T-cell (primary cell): ENCODE data around the gene CMBL. TPM values are rescaled to one million over a fixed set of nuclear protein-coding genes. Genes with fewer than 3 reads are reported as not detected.
"Not testable (repeated sequence)": the region's sequence is repeated elsewhere in the genome, so short reads cannot be mapped to it uniquely, and the experiment has no call there.

Experiments
- ATAC-seq, 4 experiments: fragments of 200-7000 bp in 3 of 4; fragments of 150-1000 bp in 1 of 4; cut with Tn5 transposase; replicated peaks in 1 of 4; 1 replicate in 3 of 4; 2 replicates in 1 of 4; pipeline ENCODE4 v1.10.0; 2021; ENCODE audit warnings: moderate library complexity in 3 of 4, mild to moderate bottlenecking in 2 of 4, moderate number of reproducible peaks in 1 of 4
- CTCF ChIA-PET, 2 donors: fragments of 300-600 bp; sonication (Branson Sonifier 250); formaldehyde crosslinking; loops; one replicate each; lab custom pipeline; 2022; ENCODE audit warnings: antibody characterized with exemption in 2 of 2; lab: Charles Lee
- POLR2A ChIA-PET, 2 donors: fragments of 300-600 bp; sonication (Branson Sonifier 250); formaldehyde crosslinking; loops; one replicate each; lab custom pipeline; 2022; ENCODE audit warnings: antibody characterized with exemption in 2 of 2; lab: Charles Lee
- DNase-seq, 35 experiments: peaks; one replicate each; pipeline versions ENCODE4 v3.0.0 to v3.0.0-alpha.2; 2013 to 2023
- H3K27ac ChIP-seq: one replicate; pipeline ENCODE4 v1.5.1; 2013; ENCODE audit warnings: low read length
- H3K27me3 ChIP-seq, 2 experiments: replicated peaks in 1 of 2; 1 replicate in 1 of 2; 2 replicates in 1 of 2; pipeline versions ENCODE4 v1.6.1 to v1.7.0; 2013; ENCODE audit warnings: low read length in 1 of 2, mixed read lengths in 1 of 2; ENCODE audit not compliant: control insufficient read depth in 2 of 2, insufficient read depth in 2 of 2; ENCODE audit errors: extremely low read depth in 1 of 2
- H3K36me3 ChIP-seq, 2 donors: 1 replicate in 1 of 2; 2 replicates in 1 of 2; pipeline versions ENCODE4 v1.6.1 to v1.7.0; 2013; ENCODE audit warnings: low read length in 1 of 2; ENCODE audit not compliant: control insufficient read depth in 2 of 2, insufficient read depth in 1 of 2; ENCODE audit errors: extremely low read depth in 1 of 2
- H3K4me1 ChIP-seq, 2 experiments: 1 replicate in 1 of 2; 2 replicates in 1 of 2; pipeline versions ENCODE4 v1.6.1 to v1.7.0; 2013; ENCODE audit warnings: low read length in 2 of 2, mixed read lengths in 1 of 2; ENCODE audit not compliant: insufficient read depth in 2 of 2, control insufficient read depth in 1 of 2; ENCODE audit errors: extremely low read depth in 1 of 2
- H3K4me3 ChIP-seq, 2 donors: 1 replicate in 1 of 2; 2 replicates in 1 of 2; pipeline versions ENCODE4 v1.5.1 to v1.7.0; 2013; ENCODE audit warnings: mild to moderate bottlenecking in 2 of 2, low read length in 1 of 2, moderate library complexity in 1 of 2; ENCODE audit not compliant: control insufficient read depth in 1 of 2; ENCODE audit errors: extremely low read depth in 1 of 2
- H3K9me3 ChIP-seq: 2 replicates; pipeline ENCODE4 v1.7.0; 2013
- H3K27ac Mint-ChIP-seq, 2 donors: one replicate each; pipeline ENCODE4 v1.8.0; 2020 to 2021; ENCODE audit warnings: mild to moderate bottlenecking in 2 of 2, mixed read lengths in 2 of 2
- H3K27me3 Mint-ChIP-seq, 2 donors: one replicate each; pipeline ENCODE4 v1.8.0; 2021 to 2022; ENCODE audit warnings: mixed read lengths in 2 of 2
- H3K36me3 Mint-ChIP-seq: one replicate; pipeline ENCODE4 v1.8.0; 2021; ENCODE audit warnings: mixed read lengths
- H3K4me1 Mint-ChIP-seq, 3 donors: one replicate each; pipeline ENCODE4 v1.8.0; 2020 to 2022; ENCODE audit warnings: mixed read lengths in 3 of 3, mild to moderate bottlenecking in 1 of 3
- H3K4me3 Mint-ChIP-seq, 3 donors: one replicate each; pipeline ENCODE4 v1.8.0; 2020 to 2022; ENCODE audit warnings: mild to moderate bottlenecking in 3 of 3, mixed read lengths in 3 of 3, moderate library complexity in 3 of 3
- H3K9me3 Mint-ChIP-seq, 3 donors: one replicate each; pipeline ENCODE4 v1.8.0; 2020 to 2022; ENCODE audit warnings: mixed read lengths in 3 of 3
- WGBS: methylation state at CpG from one replicate; pipeline ENCODE4 v1.1.5; 2013; ENCODE audit warnings: missing lambda C conversion rate; ENCODE audit not compliant: insufficient coverage; 5-methylcytosine and 5-hydroxymethylcytosine counted together
- total RNA-seq, 35 experiments: library from RNA in 6 of 35; stranded (reverse) in 6 of 35; fragments of 120-200 nt in 1 of 35; gene quantifications; one replicate each; pipeline versions ENCODE4 v1.2.1 to v1.2.4 and lab custom pipeline; 2013 to 2026

The CMBL gene
- total RNA-seq, 5 donors from 2014 or later (not counting 1 experiment from before 2014, with no cell fraction given), result 0.19 to 1.2 (median 0.80) TPM

GRCh38 chr5:10289991-10290390 is 17.7 kb downstream of the CMBL start:
- H3K4me1 ChIP-seq, result peaks cover 0 to 8% of the 10 kb centered on the region in 2 experiments
- DNase-seq, result no peak
- no peak overlapping the region for H3K4me3 ChIP-seq
- H3K36me3 Mint-ChIP-seq, result no peaks in the 10 kb centered on the region
- peaks cover 0 to 4% (median 4%) of the 10 kb centered on the region in 3 donors for H3K4me1 Mint-ChIP-seq
- no peak for ATAC-seq
- H3K36me3 ChIP-seq, result no peaks in the 10 kb centered on the region
- H3K9me3 ChIP-seq, result no peaks in the 10 kb centered on the region
- ChIA-PET POLR2A (no interaction called here), CTCF (no interaction called here)
- peaks cover 4 to 5% of the 10 kb centered on the region in 2 donors for H3K27me3 Mint-ChIP-seq
- no peak overlapping the region for H3K27ac Mint-ChIP-seq
- H3K4me3 Mint-ChIP-seq, result no peak overlapping the region
- WGBS, result 89% methylated on average over 10 of the region's 10 CpGs
- peaks cover 0 to 10% of the 10 kb centered on the region in 2 experiments for H3K27me3 ChIP-seq
- H3K27ac ChIP-seq, result no peak overlapping the region
- no peaks in the 10 kb centered on the region for H3K9me3 Mint-ChIP-seq

- no peak for DNase-seq
- Mint-ChIP-seq H3K27me3 (peaks cover 4 to 5% of the 10 kb centered on the region in 2 donors), H3K36me3 (no peaks in the 10 kb centered on the region)
Measured at GRCh38 chr5:10289353-10289752, 18.3 kb downstream of the CMBL start.

GRCh38 chr5:10288592-10289219 is 19.0 kb downstream of the CMBL start:
- H3K36me3 Mint-ChIP-seq, result no peaks in the 10 kb centered on the region
- peaks cover 2 to 5% of the 10 kb centered on the region in 2 donors for H3K27me3 Mint-ChIP-seq
- no peak for ATAC-seq
- POLR2A ChIA-PET, result no interaction called here
- H3K4me1 ChIP-seq, result peaks cover 0 to 13% of the 10 kb centered on the region in 2 experiments
- no peak overlapping the region for H3K27ac ChIP-seq
- no peaks in the 10 kb centered on the region for H3K36me3 ChIP-seq
- H3K27me3 ChIP-seq, result peaks cover 0 to 10% of the 10 kb centered on the region in 2 experiments
- H3K4me1 Mint-ChIP-seq, result peaks cover 3 to 11% (median 7%) of the 10 kb centered on the region in 3 donors
- no peak overlapping the region for H3K27ac Mint-ChIP-seq
- CTCF ChIA-PET, result no interaction called here
- no peaks in the 10 kb centered on the region for H3K9me3 Mint-ChIP-seq
- H3K4me3 Mint-ChIP-seq, result no peak overlapping the region
- 48% methylated on average over 12 of the region's 13 CpGs for WGBS
- H3K9me3 ChIP-seq, result no peaks in the 10 kb centered on the region
- peak in 20 of 35 experiments; percentile 3 to 46 (median 16) for DNase-seq
- H3K4me3 ChIP-seq, result no peak overlapping the region

More at GRCh38 chr5:10289353-10289752, 18.3 kb downstream of the CMBL start:
- Histone ChIP-seq H3K36me3 (no peaks in the 10 kb centered on the region), H3K27ac (no peak overlapping the region), H3K9me3 (no peaks in the 10 kb centered on the region), H3K4me3 (no peak overlapping the region), H3K4me1 (peaks cover 0 to 8% of the 10 kb centered on the region in 2 experiments), H3K27me3 (peaks cover 0 to 10% of the 10 kb centered on the region in 2 experiments)
- ChIA-PET POLR2A (no interaction called here), CTCF (no interaction called here)
- ATAC-seq, result no peak
- WGBS, result 89% methylated on average over 5 of the region's 6 CpGs
- no peak overlapping the region for H3K27ac Mint-ChIP-seq
- H3K9me3 Mint-ChIP-seq, result no peaks in the 10 kb centered on the region
- H3K4me1 Mint-ChIP-seq, result peaks cover 0 to 4% (median 4%) of the 10 kb centered on the region in 3 donors
- H3K4me3 Mint-ChIP-seq, result no peak overlapping the region

GRCh38 chr5:10286862-10287227 is 20.9 kb downstream of the CMBL start:
- WGBS, result 96% methylated on average over 4 of the region's 7 CpGs
- CTCF ChIA-PET, result interaction anchor here (1.2 kb wide), 2 partner anchors 77 to 137 kb away, joined by 3 to 4 read pairs; no protein-coding TSS in a partner anchor
- H3K36me3 Mint-ChIP-seq, result no peaks in the 10 kb centered on the region

GRCh38 chr5:10286162-10286861 is 21.4 kb downstream of the CMBL start:
- H3K4me1 Mint-ChIP-seq, result peaks cover 7 to 12% (median 9%) of the 10 kb centered on the region in 3 donors
- H3K27me3 Mint-ChIP-seq, result peaks cover 0 to 5% of the 10 kb centered on the region in 2 donors
- ChIA-PET POLR2A (no interaction called here), CTCF (interaction anchor here (0.6 to 1.2 kb wide), 3 partner anchors 78 to 273 kb away, joined by 3 to 5 read pairs (median 4); no protein-coding TSS in a partner anchor)
- Histone ChIP-seq H3K36me3 (no peaks in the 10 kb centered on the region), H3K27ac (no peak overlapping the region), H3K9me3 (no peaks in the 10 kb centered on the region), H3K4me1 (peaks cover 0 to 13% of the 10 kb centered on the region in 2 experiments), H3K27me3 (peaks cover 0 to 14% of the 10 kb centered on the region in 2 experiments), H3K4me3 (no peak overlapping the region)
- H3K9me3 Mint-ChIP-seq, result no peaks in the 10 kb centered on the region
- H3K36me3 Mint-ChIP-seq, result no peaks in the 10 kb centered on the region
- WGBS, result 89% methylated on average over 5 of the region's 6 CpGs
- ATAC-seq (no peak), DNase-seq (no peak)
- H3K4me3 Mint-ChIP-seq, result no peak overlapping the region
- H3K27ac Mint-ChIP-seq, result no peak overlapping the region

More at GRCh38 chr5:10286862-10287227, 20.9 kb downstream of the CMBL start:
- Mint-ChIP-seq H3K4me3 (no peak overlapping the region), H3K9me3 (no peaks in the 10 kb centered on the region), H3K27me3 (peaks cover 0 to 5% of the 10 kb centered on the region in 2 donors), H3K27ac (no peak overlapping the region), H3K4me1 (peaks cover 7 to 12% (median 9%) of the 10 kb centered on the region in 3 donors)
- peaks cover 0 to 13% of the 10 kb centered on the region in 2 experiments for H3K4me1 ChIP-seq
- H3K4me3 ChIP-seq, result no peak overlapping the region
- DNase-seq, result no peak
- H3K27ac ChIP-seq, result no peak overlapping the region
- ATAC-seq, result no peak
- peaks cover 0 to 14% of the 10 kb centered on the region in 2 experiments for H3K27me3 ChIP-seq
- POLR2A ChIA-PET, result no interaction called here
- no peaks in the 10 kb centered on the region for H3K36me3 ChIP-seq
- no peaks in the 10 kb centered on the region for H3K9me3 ChIP-seq

- POLR2A ChIA-PET, H3K27ac Mint-ChIP-seq, H3K4me3 Mint-ChIP-seq, H3K27ac ChIP-seq, H3K4me3 ChIP-seq, H3K9me3 Mint-ChIP-seq, ATAC-seq, H3K27me3 Mint-ChIP-seq, H3K9me3 ChIP-seq, DNase-seq, H3K36me3 Mint-ChIP-seq, H3K36me3 ChIP-seq: not testable (repeated sequence)
- WGBS, result 93% methylated on average over 4 of the region's 8 CpGs
- peaks cover 7 to 12% (median 9%) of the 10 kb centered on the region in 3 donors for H3K4me1 Mint-ChIP-seq
- CTCF ChIA-PET, result interaction anchor here in 1 of 2 donors (0.6 kb wide), 1 partner anchor 274 kb away, joined by 5 read pairs; no protein-coding TSS in a partner anchor
- peaks cover 0 to 14% of the 10 kb centered on the region in 2 experiments for H3K27me3 ChIP-seq
- peaks cover 0 to 13% of the 10 kb centered on the region in 2 experiments for H3K4me1 ChIP-seq
Measured at GRCh38 chr5:10285362-10285761, 22.3 kb downstream of the CMBL start.
